ENCODE measurements around the gene LCE5A. TPM values are rescaled to one million over a fixed set of nuclear protein-coding genes. Genes with fewer than 3 reads are reported as not detected.
A peak's percentile ranks its signal among the peaks of the same experiment; 100 is the strongest.

The LCE5A gene
- polyA plus RNA-seq, 6 donors from 2014 or later = not detected

DNA sequence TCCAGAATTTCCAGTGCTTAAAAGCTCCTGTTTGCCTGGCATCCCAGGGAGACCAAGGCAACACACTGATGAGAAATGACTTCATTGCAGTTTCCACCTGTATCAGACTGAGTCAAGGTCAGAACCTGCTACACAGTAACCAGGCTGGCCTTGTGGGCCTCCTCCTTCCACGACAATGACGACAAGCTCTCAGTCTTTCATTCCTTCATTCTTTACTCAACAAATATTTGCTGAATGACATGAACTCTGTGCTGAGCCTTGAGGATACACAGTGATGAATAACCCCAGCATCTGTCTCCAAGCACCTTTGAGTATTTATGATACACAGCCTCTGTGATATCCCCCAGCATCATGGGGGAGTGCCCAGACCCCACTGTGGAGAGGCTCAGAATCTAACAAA, 8.9 kb upstream of the LCE5A start:
- Mint-ChIP-seq H3K9me3 (peaks cover 0 to 3% (median 0%) of the 10 kb centered on the region in 7 donors), H3K4me3 (no peak overlapping the region), H3K27ac (peak overlapping the region in 1 of 6 donors; percentile 61), H3K4me1 (no peaks in the 10 kb centered on the region), H3K27me3 (peaks cover 17 to 22% (median 22%) of the 10 kb centered on the region in 3 donors), H3K36me3 (no peaks in the 10 kb centered on the region)
- DNase-seq (no peak), ATAC-seq (ENCODE audit: low read depth in 2 of 2) (no peak)

DNA sequence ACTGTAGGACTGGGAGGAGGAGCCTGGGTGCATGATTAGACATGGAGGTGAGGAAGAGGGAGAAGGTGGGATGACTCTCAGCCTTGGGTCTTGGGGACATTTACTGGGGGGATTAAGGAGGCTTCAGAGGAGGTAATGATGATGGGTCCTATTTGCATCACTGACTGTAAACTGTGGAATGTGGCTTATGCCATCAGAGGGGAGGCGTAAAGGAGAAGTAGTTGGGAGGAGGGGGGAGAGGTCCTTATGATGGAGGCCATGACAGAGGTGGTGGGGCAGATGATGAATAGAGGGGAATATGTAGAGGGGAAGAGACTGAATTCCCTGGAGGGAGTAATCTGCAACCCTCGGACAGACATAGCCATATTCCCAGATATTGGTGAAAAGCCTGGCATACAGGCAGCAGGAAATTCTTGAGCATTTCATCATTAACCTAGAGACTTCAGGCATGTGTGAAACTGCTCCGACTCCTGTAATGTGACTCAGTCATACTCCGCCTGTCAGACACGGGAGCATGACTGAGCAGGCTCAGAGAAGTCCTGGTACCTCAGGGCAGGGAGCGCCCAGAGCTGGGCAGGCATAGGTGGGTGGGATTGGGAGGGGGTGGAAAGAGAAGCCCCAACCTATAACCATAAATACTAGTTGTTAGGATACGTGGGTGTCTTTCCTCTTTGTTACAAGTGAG, 8.0 kb upstream of the LCE5A start:
- Mint-ChIP-seq H3K9me3 (peaks cover 0 to 3% (median 0%) of the 10 kb centered on the region in 7 donors), H3K4me3 (no peak overlapping the region), H3K36me3 (no peaks in the 10 kb centered on the region), H3K27ac (no peak overlapping the region), H3K4me1 (no peaks in the 10 kb centered on the region), H3K27me3 (peaks cover 13 to 25% (median 20%) of the 10 kb centered on the region in 3 donors)
- ATAC-seq (ENCODE audit: low read depth in 2 of 2) (no peak), DNase-seq (no peak)

DNA sequence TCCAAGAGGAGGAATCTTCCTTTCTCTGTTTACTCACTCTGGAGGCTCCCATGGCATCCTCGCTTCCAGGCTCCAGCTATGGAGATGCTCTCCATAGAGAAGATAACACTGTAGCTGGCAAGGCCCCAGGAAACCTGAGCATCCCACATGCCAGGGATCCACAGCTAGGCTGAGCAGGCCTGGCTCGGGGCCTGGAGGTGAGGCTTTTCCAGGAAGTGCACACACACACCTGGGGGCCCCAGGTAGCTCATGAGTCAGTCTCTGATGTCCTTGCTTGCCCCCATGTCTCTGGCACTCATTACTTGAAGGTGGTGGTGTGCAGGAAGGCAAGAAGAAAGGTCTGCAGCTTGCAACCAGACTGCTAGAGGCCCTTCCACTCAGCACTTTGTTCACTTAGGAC, 5.5 kb upstream of the LCE5A start:
- no peak for DNase-seq
- H3K27me3 Mint-ChIP-seq = peaks cover 18 to 32% (median 20%) of the 10 kb centered on the region in 3 donors
- H3K4me1 Mint-ChIP-seq = no peaks in the 10 kb centered on the region

DNA sequence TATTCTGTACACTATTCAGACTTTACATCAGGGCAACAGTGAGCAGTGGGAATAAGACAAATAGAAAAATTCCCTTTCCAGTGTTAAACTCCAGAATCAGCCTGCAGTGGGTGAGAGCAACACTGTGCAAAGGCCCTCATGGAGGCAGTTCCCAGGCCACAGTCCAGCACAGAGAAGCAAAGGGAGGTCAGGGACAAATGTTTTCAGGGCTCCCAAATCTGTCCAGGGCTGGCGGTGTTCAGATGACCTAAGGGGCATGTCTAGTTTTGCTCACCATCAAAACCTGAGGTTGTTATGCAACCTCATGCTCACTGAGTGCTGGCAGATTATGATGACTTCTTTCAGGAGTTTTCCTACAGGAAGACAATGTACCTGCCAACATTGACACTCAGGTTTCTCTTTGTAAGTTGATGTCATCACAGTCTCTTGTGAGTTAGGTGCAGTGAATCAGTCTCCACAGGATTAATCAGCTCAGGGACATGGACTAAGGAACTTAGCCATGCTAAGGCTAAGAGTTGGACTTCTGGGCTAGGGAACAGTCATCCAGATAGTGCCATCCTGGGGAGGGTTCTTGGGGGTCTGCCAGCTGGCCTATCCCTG, 3.6 kb upstream of the LCE5A start:
- H3K27me3 Mint-ChIP-seq = peaks cover 27 to 47% (median 35%) of the 10 kb centered on the region in 3 donors

More for the DNA sequence above, 5.5 kb upstream of the LCE5A start:
- no peak for ATAC-seq (ENCODE audit: low read depth in 2 of 2)
- Mint-ChIP-seq H3K9me3 (peaks cover 0 to 3% (median 0%) of the 10 kb centered on the region in 7 donors), H3K27ac (no peak overlapping the region), H3K4me3 (no peak overlapping the region), H3K36me3 (no peaks in the 10 kb centered on the region)

DNA sequence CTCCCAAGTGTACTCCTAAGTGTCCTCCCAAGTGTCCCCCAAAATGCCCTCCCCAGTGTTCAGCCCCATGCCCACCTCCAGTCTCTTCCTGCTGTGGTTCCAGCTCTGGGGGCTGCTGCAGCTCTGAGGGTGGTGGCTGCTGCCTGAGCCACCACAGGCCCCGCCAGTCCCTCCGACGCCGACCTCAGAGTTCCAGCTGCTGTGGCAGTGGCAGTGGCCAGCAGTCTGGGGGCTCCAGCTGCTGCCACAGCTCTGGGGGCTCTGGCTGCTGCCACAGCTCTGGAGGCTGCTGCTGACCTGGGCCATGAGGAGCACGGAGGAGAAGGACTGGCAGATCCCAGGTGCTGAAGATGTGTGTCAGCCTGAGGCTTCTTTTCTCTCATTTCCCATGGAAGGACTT, 993 bp downstream of the LCE5A start:
- H3K9me3 Mint-ChIP-seq = peaks cover 0 to 4% (median 0%) of the 10 kb centered on the region in 7 donors
- peaks cover 52 to 67% (median 64%) of the 10 kb centered on the region in 3 donors for H3K27me3 Mint-ChIP-seq
- H3K36me3 Mint-ChIP-seq = no peaks in the 10 kb centered on the region
- ATAC-seq (ENCODE audit: low read depth in 2 of 2) (no peak), DNase-seq (no peak)
- peaks cover 0 to 6% (median 0%) of the 10 kb centered on the region in 3 donors for H3K4me1 Mint-ChIP-seq
- no peak overlapping the region for H3K4me3 Mint-ChIP-seq
- H3K27ac Mint-ChIP-seq = no peak overlapping the region

More for the DNA sequence above, 3.6 kb upstream of the LCE5A start:
- Mint-ChIP-seq H3K27ac (no peak overlapping the region), H3K4me3 (no peak overlapping the region), H3K9me3 (peaks cover 0 to 3% (median 0%) of the 10 kb centered on the region in 7 donors), H3K4me1 (no peaks in the 10 kb centered on the region), H3K36me3 (no peaks in the 10 kb centered on the region)
- DNase-seq (no peak), ATAC-seq (ENCODE audit: low read depth in 2 of 2) (no peak)

- H3K27me3 Mint-ChIP-seq = peaks cover 49 to 73% (median 72%) of the 10 kb centered on the region in 3 donors
Measured at GRCh38 chr1:152513081-152513480, 2.5 kb downstream of the LCE5A start.

DNA sequence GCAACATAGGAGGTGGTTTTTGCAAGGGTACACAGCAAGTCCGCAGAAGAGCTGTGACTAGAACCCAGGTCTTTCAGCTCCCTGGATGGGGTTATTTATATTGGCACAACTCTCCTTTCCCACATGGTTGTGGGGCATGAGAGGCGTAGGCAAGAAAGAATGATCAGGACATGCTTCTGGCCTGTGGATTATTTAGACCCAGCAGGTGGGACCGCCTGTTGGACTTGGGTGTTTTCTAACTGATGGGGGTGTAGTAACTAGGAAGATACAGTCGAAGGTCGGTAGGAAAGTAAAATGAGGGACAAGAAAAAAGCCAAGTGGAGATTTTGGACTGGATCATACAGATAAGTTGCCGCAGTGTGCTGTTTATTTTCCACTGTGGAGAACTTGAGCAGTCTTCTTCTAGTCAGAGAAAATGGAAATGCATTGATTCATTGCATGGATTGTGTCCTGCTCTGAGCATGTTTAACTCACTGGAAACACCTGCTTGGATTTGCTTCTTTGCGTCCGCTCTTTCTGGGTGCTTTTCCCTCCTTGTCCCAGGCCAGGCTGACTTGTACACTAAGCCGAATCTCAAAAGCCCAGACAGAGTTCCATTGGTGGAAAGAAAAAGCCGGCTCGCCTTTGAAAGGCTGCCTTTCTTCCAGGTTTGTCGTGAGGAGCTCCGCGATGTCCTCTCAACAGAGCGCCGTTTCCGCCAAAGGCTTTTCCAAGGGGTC, 4.3 kb downstream of the LCE5A start:
- H3K4me3 Mint-ChIP-seq = peak overlapping the region in 2 of 8 donors; percentile 2 to 10

More at GRCh38 chr1:152513081-152513480, 2.5 kb downstream of the LCE5A start:
- DNase-seq = no peak
- peaks cover 0 to 4% (median 0%) of the 10 kb centered on the region in 7 donors for H3K9me3 Mint-ChIP-seq
- no peak overlapping the region for H3K4me3 Mint-ChIP-seq
- peaks cover 0 to 6% (median 0%) of the 10 kb centered on the region in 3 donors for H3K4me1 Mint-ChIP-seq
- H3K27ac Mint-ChIP-seq = no peak overlapping the region
- no peak for ATAC-seq (ENCODE audit: low read depth in 2 of 2)
- no peaks in the 10 kb centered on the region for H3K36me3 Mint-ChIP-seq

GRCh38 chr1:152515434-152515783, 4.8 kb downstream of the LCE5A start:
- H3K27ac Mint-ChIP-seq = no peak overlapping the region
- peaks cover 42 to 64% (median 63%) of the 10 kb centered on the region in 3 donors for H3K27me3 Mint-ChIP-seq
- DNase-seq (no peak), ATAC-seq (ENCODE audit: low read depth in 2 of 2) (no peak)
- no peak overlapping the region for H3K4me3 Mint-ChIP-seq
- peaks cover 0 to 4% (median 0%) of the 10 kb centered on the region in 7 donors for H3K9me3 Mint-ChIP-seq
- H3K36me3 Mint-ChIP-seq = no peaks in the 10 kb centered on the region
- peaks cover 0 to 6% (median 0%) of the 10 kb centered on the region in 3 donors for H3K4me1 Mint-ChIP-seq

More for the DNA sequence above, 4.3 kb downstream of the LCE5A start:
- Mint-ChIP-seq H3K27me3 (peaks cover 45 to 69% (median 68%) of the 10 kb centered on the region in 3 donors), H3K4me1 (peaks cover 0 to 6% (median 0%) of the 10 kb centered on the region in 3 donors), H3K27ac (no peak overlapping the region), H3K36me3 (no peaks in the 10 kb centered on the region), H3K9me3 (peaks cover 0 to 4% (median 0%) of the 10 kb centered on the region in 7 donors)
- ATAC-seq (ENCODE audit: low read depth in 2 of 2) (no peak), DNase-seq (no peak)

- Mint-ChIP-seq H3K27ac (no peak overlapping the region), H3K9me3 (peaks cover 0 to 4% (median 0%) of the 10 kb centered on the region in 7 donors), H3K27me3 (peaks cover 38 to 58% (median 56%) of the 10 kb centered on the region in 3 donors), H3K36me3 (no peaks in the 10 kb centered on the region), H3K4me1 (peaks cover 0 to 6% (median 0%) of the 10 kb centered on the region in 3 donors), H3K4me3 (no peak overlapping the region)
- ATAC-seq (ENCODE audit: low read depth in 2 of 2) (no peak), DNase-seq (no peak)
Measured at GRCh38 chr1:152516082-152516481, 5.5 kb downstream of the LCE5A start.

GRCh38 chr1:152517237-152517811, 6.7 kb downstream of the LCE5A start:
- ATAC-seq (ENCODE audit: low read depth in 2 of 2) = no peak
- no peak for DNase-seq
- Mint-ChIP-seq H3K36me3 (no peaks in the 10 kb centered on the region), H3K27ac (no peak overlapping the region), H3K4me1 (peaks cover 0 to 6% (median 0%) of the 10 kb centered on the region in 3 donors), H3K9me3 (peaks cover 0 to 4% (median 0%) of the 10 kb centered on the region in 7 donors), H3K27me3 (peaks cover 34 to 47% (median 47%) of the 10 kb centered on the region in 3 donors), H3K4me3 (no peak overlapping the region)

- ATAC-seq (ENCODE audit: low read depth in 2 of 2) = peak in 1 of 2 donors; percentile 18
Measured at GRCh38 chr1:152519851-152520250, 9.2 kb downstream of the LCE5A start.

DNA sequence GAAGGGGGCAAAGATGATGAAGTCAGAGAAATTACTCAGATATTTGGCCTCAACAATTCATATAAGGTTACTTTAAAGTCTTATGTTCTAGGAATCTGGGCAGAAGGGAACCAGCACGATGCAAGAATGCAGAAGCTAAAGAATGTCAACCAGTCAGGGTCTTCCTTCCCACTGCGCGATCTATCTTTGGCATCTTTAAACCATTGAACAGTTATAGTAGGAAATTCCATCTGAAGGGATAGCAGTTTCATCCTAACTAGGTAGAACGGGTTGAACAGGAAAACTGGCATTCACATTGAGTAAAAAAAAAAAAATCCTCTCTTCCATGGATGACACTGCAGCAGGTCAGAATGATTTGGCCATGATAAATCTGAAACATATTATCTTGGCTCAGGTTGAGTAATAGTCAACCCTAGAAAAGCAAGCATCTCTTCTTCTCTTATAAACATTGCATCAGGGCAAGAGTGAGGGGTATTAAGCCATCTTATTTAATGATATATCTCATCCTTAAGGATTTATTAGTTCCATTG, 10.0 kb downstream of the LCE5A start:
- ATAC-seq (ENCODE audit: low read depth in 2 of 2) (no peak), DNase-seq (no peak)
- peaks cover 17 to 20% (median 18%) of the 10 kb centered on the region in 3 donors for H3K27me3 Mint-ChIP-seq
- no peaks in the 10 kb centered on the region for H3K4me1 Mint-ChIP-seq
- H3K36me3 Mint-ChIP-seq = no peaks in the 10 kb centered on the region
- H3K27ac Mint-ChIP-seq = no peak overlapping the region
- no peak overlapping the region for H3K4me3 Mint-ChIP-seq
- H3K9me3 Mint-ChIP-seq = peaks cover 0 to 10% (median 0%) of the 10 kb centered on the region in 7 donors

More at GRCh38 chr1:152519851-152520250, 9.2 kb downstream of the LCE5A start:
- Mint-ChIP-seq H3K36me3 (no peaks in the 10 kb centered on the region), H3K27ac (no peak overlapping the region), H3K27me3 (peaks cover 20 to 24% (median 22%) of the 10 kb centered on the region in 3 donors), H3K4me3 (no peak overlapping the region), H3K9me3 (peaks cover 0 to 10% (median 0%) of the 10 kb centered on the region in 7 donors), H3K4me1 (peaks cover 0 to 3% (median 0%) of the 10 kb centered on the region in 3 donors)
- no peak for DNase-seq

Data from naive B cell (primary cell).